ENCODE measurements around the gene POLR2J3. TPM values are rescaled to one million over a fixed set of nuclear protein-coding genes. Genes with fewer than 3 reads are reported as not detected.
"Not testable (repeated sequence)": the region's sequence is repeated elsewhere in the genome, so short reads cannot be mapped to it uniquely, and the experiment has no call there.

The POLR2J3 gene
- total and polyA plus RNA-seq, 2 of the 4 experiments (the other 2 are of a cell fraction) = 14.2 to 14.7 TPM

- H4K8ac ChIP-seq (ENCODE audit: low read depth in 2 of 2, low read length in 2 of 2); H2BK120ac ChIP-seq (ENCODE audit: low read depth, low read length); H3K4me3 ChIP-seq (ENCODE audit: insufficient read depth, low read depth, low read length); H4K5ac ChIP-seq (ENCODE audit: low read depth, low read length); DNase-seq; H2AK9ac ChIP-seq (replicated peaks; ENCODE audit: low read depth, low read length, poor library complexity); intact Hi-C loops (cut with micrococcal nuclease); H3K27ac ChIP-seq (ENCODE audit: insufficient read depth, low read length); H3K56ac ChIP-seq (ENCODE audit: extremely low read depth, insufficient read depth, low read length); dilution Hi-C loops (cut with HindIII; ENCODE audit: low sequenced_read_pairs, unreplicated experiment); in situ Hi-C loops (cut with MboI; ENCODE audit: low sequenced_read_pairs); H3K9me3 ChIP-seq (ENCODE audit: control insufficient read depth, insufficient read depth, low read length); POLR2A ChIA-PET (ENCODE audit: unreplicated experiment); H4K91ac ChIP-seq (ENCODE audit: insufficient read depth, low read depth, low read length); H2AK5ac ChIP-seq (ENCODE audit: low read depth, low read length); H3K4ac ChIP-seq (ENCODE audit: low read depth, low read length); H2BK15ac ChIP-seq (ENCODE audit: low read depth, low read length); H3K23ac ChIP-seq (ENCODE audit: low read depth, low read length); CTCF ChIA-PET; H3K9ac ChIP-seq (ENCODE audit: low read depth, low read length); H3K4me1 ChIP-seq (ENCODE audit: control insufficient read depth, insufficient read depth, low read length); H3K79me1 ChIP-seq (ENCODE audit: low read depth in 1 of 2, low read length in 2 of 2); H4K20me1 ChIP-seq (ENCODE audit: insufficient read depth, low read length); H3K18ac ChIP-seq (ENCODE audit: low read depth, low read length); BruUV-seq (replicated peaks); H3K14ac ChIP-seq (replicated peaks; ENCODE audit: low read depth, low read length); H3K4me2 ChIP-seq (ENCODE audit: low read depth, low read length); H2BK5ac ChIP-seq (ENCODE audit: low read depth, low read length, poor library complexity, severe bottlenecking); H2BK20ac ChIP-seq (ENCODE audit: low read depth, low read length); H3K27me3 ChIP-seq (ENCODE audit: control insufficient read depth, insufficient read depth, low read length); H3K9me1 ChIP-seq (ENCODE audit: insufficient read depth, low read length); H3K36me3 ChIP-seq (ENCODE audit: control insufficient read depth, insufficient read depth, low read length); H2AFZ ChIP-seq (replicated peaks; ENCODE audit: low read length, poor library complexity): not testable (repeated sequence)
- ATAC-seq (ENCODE audit: low read depth) = peak; percentile 93
- WGBS, 2 experiments (ENCODE audit: extremely low coverage in 2 of 2, insufficient read length in 1 of 2) = no CpG with 5 or more reads among the region's 19 CpGs
Observed at GRCh38 chr7:102604431-102605145, 32.2 kb upstream of the POLR2J3 start.

GRCh38 chr7:102602317-102602716 is 29.9 kb upstream of the POLR2J3 start:
- H3K56ac ChIP-seq (ENCODE audit: extremely low read depth, insufficient read depth, low read length) = not testable (repeated sequence)

More at GRCh38 chr7:102602317-102602716, 29.9 kb upstream of the POLR2J3 start:
- H4K91ac ChIP-seq (ENCODE audit: insufficient read depth, low read depth, low read length); H3K9ac ChIP-seq (ENCODE audit: low read depth, low read length); ATAC-seq (ENCODE audit: low read depth); H3K27me3 ChIP-seq (ENCODE audit: control insufficient read depth, insufficient read depth, low read length); H2AFZ ChIP-seq (replicated peaks; ENCODE audit: low read length, poor library complexity); dilution Hi-C loops (cut with HindIII; ENCODE audit: low sequenced_read_pairs, unreplicated experiment); H4K5ac ChIP-seq (ENCODE audit: low read depth, low read length); H2BK20ac ChIP-seq (ENCODE audit: low read depth, low read length); H3K18ac ChIP-seq (ENCODE audit: low read depth, low read length); H2BK5ac ChIP-seq (ENCODE audit: low read depth, low read length, poor library complexity, severe bottlenecking); H3K4me3 ChIP-seq (ENCODE audit: insufficient read depth, low read depth, low read length); H3K9me3 ChIP-seq (ENCODE audit: control insufficient read depth, insufficient read depth, low read length); BruUV-seq (replicated peaks); H2AK5ac ChIP-seq (ENCODE audit: low read depth, low read length); H3K27ac ChIP-seq (ENCODE audit: insufficient read depth, low read length); H3K79me1 ChIP-seq (ENCODE audit: low read depth in 1 of 2, low read length in 2 of 2); DNase-seq; H3K4me1 ChIP-seq (ENCODE audit: control insufficient read depth, insufficient read depth, low read length); H4K8ac ChIP-seq (ENCODE audit: low read depth in 2 of 2, low read length in 2 of 2); H3K14ac ChIP-seq (replicated peaks; ENCODE audit: low read depth, low read length); intact Hi-C loops (cut with micrococcal nuclease); H2AK9ac ChIP-seq (replicated peaks; ENCODE audit: low read depth, low read length, poor library complexity); H3K4me2 ChIP-seq (ENCODE audit: low read depth, low read length); H3K36me3 ChIP-seq (ENCODE audit: control insufficient read depth, insufficient read depth, low read length); in situ Hi-C loops (cut with MboI; ENCODE audit: low sequenced_read_pairs); H4K20me1 ChIP-seq (ENCODE audit: insufficient read depth, low read length); H2BK120ac ChIP-seq (ENCODE audit: low read depth, low read length); H2BK15ac ChIP-seq (ENCODE audit: low read depth, low read length); H3K23ac ChIP-seq (ENCODE audit: low read depth, low read length); H3K9me1 ChIP-seq (ENCODE audit: insufficient read depth, low read length); POLR2A ChIA-PET (ENCODE audit: unreplicated experiment); CTCF ChIA-PET; H3K4ac ChIP-seq (ENCODE audit: low read depth, low read length): not testable (repeated sequence)
- no CpG with 5 or more reads among the region's 12 CpGs for WGBS, 2 experiments (ENCODE audit: extremely low coverage in 2 of 2, insufficient read length in 1 of 2)
